ENCODE data around the gene ANKRD13C. TPM values are rescaled to one million over a fixed set of nuclear protein-coding genes. Genes with fewer than 3 reads are reported as not detected.
"Not testable (repeated sequence)": the region's sequence is repeated elsewhere in the genome, so short reads cannot be mapped to it uniquely, and the experiment has no call there.

The ANKRD13C gene
- 18.8 and 20.1 TPM in 2 replicates for total RNA-seq

DNA sequence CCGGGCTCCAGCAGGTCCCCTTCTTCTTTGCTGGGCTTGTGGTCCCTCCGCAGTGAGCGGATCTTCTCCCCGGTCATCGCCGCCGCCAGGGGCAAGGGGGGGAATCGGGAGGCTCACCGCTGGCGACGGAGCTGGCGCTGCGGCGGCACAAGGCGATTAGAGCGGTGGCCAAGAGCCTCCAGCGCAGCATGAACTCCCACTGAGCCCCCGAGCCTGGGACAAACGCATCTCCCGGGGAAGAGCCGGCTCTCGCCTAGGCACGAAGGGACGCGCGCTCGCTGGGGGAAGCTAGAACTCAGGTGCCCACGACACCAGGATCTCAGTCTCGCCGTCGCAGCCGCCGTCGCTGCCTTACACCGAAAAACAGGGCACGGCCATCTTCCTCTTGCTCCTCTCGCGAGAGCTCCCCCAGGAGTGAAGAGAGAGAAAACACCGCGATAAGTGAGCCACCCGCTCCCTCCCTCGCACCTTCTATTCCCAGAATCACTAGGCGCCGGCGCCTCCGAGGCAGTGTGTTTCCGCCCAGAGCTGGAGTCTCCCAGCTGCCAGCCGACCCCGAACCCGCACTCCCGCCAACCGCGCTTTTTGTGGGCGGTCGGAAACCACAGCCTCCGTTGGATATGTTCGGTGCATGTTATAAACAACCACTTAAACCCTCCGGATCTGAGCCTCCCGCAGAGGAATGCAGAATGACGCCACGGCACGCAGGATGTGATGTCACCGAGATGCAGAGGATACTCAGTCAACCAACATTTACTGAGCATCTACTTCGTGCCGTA is at the start of gene ANKRD13C:
TSS of gene ANKRD13C (minus strand) at position 391 of the 779 bp plus-strand sequence. CDS start at position 77, 314 bp downstream.
- peak; percentile 83 for DNase-seq (ENCODE audit: extremely low read depth, low read depth, low spot score)

- no peak for DNase-seq (ENCODE audit: extremely low read depth, low read depth, low spot score)
Observed at GRCh38 chr1:70403759-70404158, 49.2 kb upstream of the ANKRD13C start.

DNA sequence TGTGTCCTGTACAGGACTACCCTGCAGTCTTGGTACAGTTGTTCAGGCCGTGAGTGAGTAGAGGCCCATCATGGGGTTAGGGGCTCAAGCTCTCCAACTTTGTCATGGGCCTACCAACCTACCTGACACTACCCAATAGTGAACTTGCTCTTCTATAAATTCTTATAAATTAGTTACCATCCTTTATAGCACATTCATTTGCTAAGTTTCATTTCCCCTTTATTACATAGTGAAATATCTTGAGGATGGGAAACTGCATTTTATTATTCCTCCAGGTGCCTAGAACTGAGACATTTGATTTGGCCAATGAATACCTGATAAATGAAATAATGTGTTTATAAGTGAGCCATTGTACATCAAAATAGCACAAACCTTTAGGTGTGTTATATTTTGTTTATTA is 47.5 kb upstream of the ANKRD13C start:
- no peak for DNase-seq (ENCODE audit: extremely low read depth, low read depth, low spot score)

- no peak for DNase-seq (ENCODE audit: extremely low read depth, low read depth, low spot score)
Observed at GRCh38 chr1:70400335-70400734, 45.8 kb upstream of the ANKRD13C start.

DNA sequence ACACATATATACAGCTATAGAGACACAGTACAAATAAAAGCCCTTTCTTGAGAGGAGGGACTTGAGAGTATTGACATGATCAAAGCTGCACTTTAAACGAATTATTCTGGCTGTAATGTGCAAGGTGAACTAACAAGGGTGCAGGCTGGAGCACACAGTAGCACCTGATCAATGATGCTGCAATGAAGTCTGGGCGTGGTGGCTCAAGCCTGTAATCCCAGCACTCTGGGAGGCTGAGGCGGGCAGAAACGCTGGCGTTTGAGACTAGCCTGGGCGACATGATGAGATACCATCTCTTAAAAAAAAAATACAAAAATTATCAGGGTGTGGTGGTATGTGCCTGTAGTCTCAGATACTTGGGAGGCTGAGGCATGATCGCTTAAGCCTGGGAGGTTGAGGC is 42.5 kb upstream of the ANKRD13C start:
- DNase-seq (ENCODE audit: extremely low read depth, low read depth, low spot score) = no peak

DNA sequence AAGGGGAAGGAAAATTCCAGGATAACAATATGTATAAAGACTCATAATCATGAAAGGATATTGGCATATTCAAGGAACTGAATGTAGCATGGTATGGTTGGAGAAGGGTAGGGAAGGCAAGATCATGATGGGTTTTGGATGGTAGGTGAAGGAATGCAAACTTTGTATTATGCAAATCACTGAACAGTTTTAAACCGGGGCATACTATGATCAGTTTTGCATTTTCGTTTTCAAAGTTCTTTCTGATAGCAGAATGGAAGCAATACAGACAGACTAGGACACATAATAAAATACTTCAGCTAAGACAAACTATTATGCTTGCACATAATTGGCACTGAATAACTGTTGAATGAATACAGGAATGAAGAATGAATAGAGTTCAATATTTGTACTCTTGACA is 42.1 kb upstream of the ANKRD13C start:
- DNase-seq (ENCODE audit: extremely low read depth, low read depth, low spot score) = no peak

- no peak for DNase-seq (ENCODE audit: extremely low read depth, low read depth, low spot score)
Observed at GRCh38 chr1:70392626-70393025, 38.1 kb upstream of the ANKRD13C start.

DNA sequence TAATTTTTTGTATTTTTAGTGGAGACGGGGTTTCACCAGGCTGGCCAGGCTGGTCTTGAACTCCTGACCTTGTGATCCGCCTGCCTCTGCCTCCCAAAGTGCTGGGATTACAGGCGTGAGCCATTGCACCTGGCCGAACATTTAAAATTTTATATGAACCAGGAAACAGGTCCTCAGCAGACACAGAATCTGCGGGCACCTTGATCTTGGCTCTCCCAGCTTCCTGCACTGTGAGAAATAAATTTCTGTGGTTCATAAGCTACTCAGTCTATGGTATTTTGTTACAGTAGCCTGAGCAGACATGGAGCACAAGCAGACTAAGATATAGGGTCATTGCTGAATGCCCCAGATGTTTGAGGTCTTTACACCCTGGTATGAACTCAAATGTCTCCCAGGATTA is 33.0 kb upstream of the ANKRD13C start:
- no peak for DNase-seq (ENCODE audit: extremely low read depth, low read depth, low spot score)

DNA sequence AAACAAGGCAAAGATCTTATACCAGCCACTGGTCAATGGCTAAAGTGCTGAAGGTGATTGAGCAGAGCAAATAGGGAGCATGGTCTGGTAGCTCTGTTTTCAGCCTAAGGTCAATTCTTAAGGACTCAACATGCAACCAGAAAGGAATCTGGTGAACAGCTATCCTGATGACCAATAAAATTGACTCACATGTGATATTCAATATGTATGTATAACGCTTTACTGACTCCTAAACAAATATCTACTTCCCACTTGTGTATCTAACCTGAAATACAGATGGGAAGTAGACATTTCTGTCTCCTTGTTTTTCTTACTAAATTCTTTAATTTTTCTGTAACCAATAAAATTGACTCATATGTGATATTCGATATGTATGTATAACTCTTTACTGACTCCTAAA is 31.6 kb upstream of the ANKRD13C start:
- no peak for DNase-seq (ENCODE audit: extremely low read depth, low read depth, low spot score)

GRCh38 chr1:70385477-70385876 is 31.0 kb upstream of the ANKRD13C start:
- no peak for DNase-seq (ENCODE audit: extremely low read depth, low read depth, low spot score)

DNA sequence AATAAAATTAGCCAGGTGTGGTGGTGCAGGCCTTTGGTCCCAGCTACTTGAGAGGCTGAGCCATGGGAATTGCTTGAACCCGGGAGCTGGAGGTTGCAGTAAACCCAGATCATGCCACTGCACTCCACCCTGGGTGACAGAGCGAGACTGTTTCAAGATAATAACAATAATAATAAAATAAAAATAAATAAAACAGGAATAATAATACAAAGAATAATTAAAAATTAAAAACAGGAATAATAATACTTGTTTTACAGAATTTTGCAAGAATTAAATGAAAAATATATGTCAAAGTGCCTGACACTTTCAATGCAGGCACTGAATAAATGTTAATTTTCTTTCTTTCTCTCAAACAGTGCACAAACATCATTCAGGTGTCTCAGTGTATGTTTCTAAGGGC is 30.0 kb upstream of the ANKRD13C start:
- no peak for DNase-seq (ENCODE audit: extremely low read depth, low read depth, low spot score)

DNA sequence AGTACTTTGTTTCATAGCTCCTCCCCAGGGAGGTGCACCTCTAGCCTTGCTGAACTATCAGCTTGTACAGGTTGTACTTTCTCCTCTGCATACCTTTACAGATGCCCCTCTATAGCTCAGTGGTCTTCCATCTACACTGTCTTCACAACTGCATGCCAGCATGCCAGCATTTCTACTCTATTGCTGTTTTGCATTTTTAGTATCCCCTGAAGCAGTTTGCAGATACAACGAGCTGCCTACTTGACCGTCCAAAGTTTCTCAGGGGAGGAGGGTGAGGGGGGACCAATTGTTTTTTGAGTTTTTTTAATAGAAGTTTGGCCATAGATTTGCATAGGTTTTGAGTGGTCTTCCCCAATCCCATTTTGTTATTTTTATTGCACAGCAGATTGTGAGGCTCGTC is 29.0 kb upstream of the ANKRD13C start:
- no peak for DNase-seq (ENCODE audit: extremely low read depth, low read depth, low spot score)

DNA sequence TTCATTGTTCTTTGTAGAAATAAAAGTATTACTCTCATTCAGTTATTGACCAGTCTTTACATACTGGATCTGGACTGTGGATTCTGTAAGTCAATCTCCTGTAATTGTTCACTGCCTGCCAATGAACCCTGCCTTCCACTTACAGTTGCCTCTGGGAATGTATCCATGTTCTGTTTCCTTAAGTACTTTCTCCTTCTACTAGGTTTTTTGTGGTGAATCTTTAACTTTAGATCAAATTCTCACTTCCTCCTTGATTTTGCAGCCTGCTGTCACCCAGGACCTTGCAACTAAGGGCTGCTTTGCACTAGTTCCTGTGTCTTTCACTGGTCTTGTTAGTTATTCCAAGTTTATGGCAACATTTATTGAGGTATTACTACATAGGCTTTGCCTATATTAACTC is 28.2 kb upstream of the ANKRD13C start:
- no peak for DNase-seq (ENCODE audit: extremely low read depth, low read depth, low spot score)

GRCh38 chr1:70376196-70376595 is 21.7 kb upstream of the ANKRD13C start:
- no peak for DNase-seq (ENCODE audit: extremely low read depth, low read depth, low spot score)

DNA sequence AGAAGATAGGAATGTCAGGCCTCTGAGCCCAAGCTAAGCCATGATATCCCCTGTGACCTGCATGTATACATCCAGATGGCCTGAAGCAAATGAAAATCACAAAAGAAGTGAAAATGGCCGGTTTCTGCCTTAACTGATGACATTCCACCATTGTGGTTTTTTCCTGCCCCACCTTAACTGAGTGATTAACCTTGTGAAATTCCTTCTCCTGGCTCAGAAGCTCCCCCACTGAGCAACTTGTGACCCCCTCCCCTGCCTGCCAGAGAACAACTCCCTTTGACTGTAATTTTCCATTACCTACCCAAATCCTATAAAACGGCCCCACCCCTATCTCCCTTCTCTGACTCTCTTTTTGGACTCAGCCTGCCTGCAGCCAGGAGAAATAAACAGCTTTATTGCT is 19.1 kb upstream of the ANKRD13C start:
- DNase-seq (ENCODE audit: extremely low read depth, low read depth, low spot score) = not testable (repeated sequence)

- no peak for DNase-seq (ENCODE audit: extremely low read depth, low read depth, low spot score)
Observed at GRCh38 chr1:70372426-70372825, 17.9 kb upstream of the ANKRD13C start.

DNA sequence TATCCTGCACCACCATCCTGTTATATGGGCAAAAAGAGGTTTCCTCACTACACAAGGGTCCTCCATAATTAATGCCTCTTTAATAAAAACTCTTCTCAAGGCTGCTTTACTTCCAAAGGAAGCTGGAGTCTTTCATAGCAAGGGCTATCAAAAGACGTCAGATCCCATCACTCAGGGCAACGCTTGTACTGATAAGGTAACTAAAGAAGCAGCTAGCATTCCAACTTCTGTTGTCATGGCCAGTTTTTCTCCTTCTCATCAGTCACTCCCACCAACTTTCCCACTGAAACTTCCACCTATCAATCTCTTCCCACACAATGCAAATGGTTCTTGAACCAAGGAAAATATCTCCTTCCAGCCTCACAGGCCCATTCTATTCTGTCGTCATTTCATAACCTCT is 17.1 kb upstream of the ANKRD13C start:
- DNase-seq (ENCODE audit: extremely low read depth, low read depth, low spot score) = not testable (repeated sequence)

- not testable (repeated sequence) for DNase-seq (ENCODE audit: extremely low read depth, low read depth, low spot score)
Observed at GRCh38 chr1:70367397-70367796, 12.9 kb upstream of the ANKRD13C start.

DNA sequence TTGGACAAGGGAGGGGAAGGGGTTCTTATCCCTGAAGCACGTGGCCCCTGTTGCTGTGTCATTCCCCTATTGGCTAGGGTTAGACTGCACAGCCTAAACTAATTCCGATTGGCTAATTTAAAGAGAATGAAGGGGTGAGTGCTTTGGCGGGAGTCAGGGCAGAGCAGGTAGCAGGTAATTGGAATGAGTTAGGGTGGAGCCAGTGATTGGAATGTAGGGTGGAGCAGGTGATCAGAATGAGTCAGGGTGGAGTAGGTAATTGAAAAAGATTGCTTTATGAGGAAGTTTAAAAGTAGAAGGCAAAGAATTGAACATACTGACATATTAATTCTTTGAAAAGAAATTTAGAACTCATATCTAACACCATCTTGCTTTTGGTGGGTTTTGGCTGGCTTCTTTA is 12.5 kb upstream of the ANKRD13C start:
- DNase-seq (ENCODE audit: extremely low read depth, low read depth, low spot score) = not testable (repeated sequence)

DNA sequence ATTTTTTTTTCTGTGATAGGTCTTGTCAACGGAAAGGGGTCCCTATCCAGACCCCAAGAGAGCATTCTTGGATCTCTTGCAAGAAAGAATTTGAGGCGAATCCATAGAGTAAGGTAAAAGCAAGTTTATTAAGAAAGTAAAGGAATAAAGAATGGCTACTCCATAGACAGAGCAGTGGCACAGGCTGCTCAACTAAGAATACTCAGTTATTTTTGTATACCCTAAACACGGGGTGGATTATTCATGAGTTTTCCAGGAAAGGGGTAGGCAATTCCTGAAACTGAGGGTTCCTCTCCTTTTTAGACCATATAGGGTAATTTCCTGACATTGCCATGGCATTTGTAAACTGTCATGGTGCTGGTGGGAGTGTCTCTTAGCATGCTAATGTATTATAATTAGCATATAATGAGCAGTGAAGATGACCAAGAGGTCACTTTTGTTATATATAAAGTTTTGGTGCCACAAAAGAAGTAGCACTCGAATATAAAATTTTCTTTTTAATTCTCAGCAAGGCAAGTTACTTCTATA is 12.0 kb upstream of the ANKRD13C start:
- not testable (repeated sequence) for DNase-seq (ENCODE audit: extremely low read depth, low read depth, low spot score)

DNA sequence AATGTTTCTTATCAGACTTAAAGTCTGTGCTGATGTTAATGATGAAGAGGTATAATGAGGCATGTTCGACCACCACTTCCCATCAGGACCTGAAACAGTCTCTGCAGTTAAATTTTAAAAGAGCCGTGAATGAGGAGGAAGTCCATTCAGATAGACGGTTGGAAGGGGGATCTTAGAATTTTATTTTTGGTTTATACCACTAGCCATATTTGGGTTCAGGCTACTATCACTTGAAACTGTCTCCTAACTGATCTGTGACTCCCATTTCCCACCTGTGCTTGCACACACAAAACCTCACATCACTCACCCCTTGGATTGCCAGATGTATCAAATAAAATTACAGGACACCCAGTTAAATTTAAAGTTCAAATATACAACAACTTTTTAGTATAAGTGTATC is 9.9 kb upstream of the ANKRD13C start:
- no peak for DNase-seq (ENCODE audit: extremely low read depth, low read depth, low spot score)

DNA sequence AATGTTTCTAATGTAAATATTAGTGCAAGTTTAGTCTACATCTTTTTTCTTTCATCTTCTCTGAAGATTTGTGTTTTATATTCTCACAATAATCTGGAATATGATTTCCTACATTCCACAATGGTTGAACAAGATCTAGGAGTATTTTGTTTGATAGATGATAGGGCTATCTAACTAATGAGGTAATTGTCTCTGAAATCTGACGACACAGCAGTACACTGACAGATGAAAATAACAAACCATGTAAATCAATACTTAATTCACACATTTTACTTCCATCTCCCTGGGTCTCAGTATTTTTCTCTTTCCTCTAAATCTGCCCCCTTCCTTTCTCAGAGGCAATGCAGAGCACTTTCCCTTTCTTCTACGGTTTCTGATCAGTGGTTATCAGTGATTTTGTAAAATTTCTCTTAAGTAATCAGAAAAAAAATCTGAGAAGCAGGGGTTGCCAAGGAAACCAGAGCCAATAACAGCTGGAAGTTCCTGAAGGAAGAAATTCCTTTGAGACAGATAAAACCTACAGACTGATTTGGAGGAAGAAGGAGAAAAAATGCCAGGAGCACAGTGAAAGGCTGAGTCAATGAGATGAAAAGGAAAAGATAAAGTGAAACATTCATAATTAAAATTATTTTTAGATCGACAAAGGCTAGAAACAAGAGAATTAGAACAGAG is 7.3 kb upstream of the ANKRD13C start:
- DNase-seq (ENCODE audit: extremely low read depth, low read depth, low spot score) = no peak
